ENCODE results near the gene TRPC4AP.

TRPC4AP gene

GRCh38 chr20:35014537-35014936 is 78.1 kb downstream of the TRPC4AP start:
- no peak for DNase-seq (ENCODE audit: low read depth in 2 of 2)

- DNase-seq (ENCODE audit: low read depth in 2 of 2) = no peak
Measured at GRCh38 chr20:35013421-35014411, 78.9 kb downstream of the TRPC4AP start.

GRCh38 chr20:35012227-35013069 is 80.2 kb downstream of the TRPC4AP start:
- DNase-seq (ENCODE audit: low read depth in 2 of 2) = no peak

GRCh38 chr20:35011589-35012226 is 80.9 kb downstream of the TRPC4AP start:
- DNase-seq (ENCODE audit: low read depth in 2 of 2) = no peak

- no peak for DNase-seq (ENCODE audit: low read depth in 2 of 2)
Measured at GRCh38 chr20:35010405-35011192, 82.0 kb downstream of the TRPC4AP start.

- DNase-seq (ENCODE audit: low read depth in 2 of 2) = no peak
Measured at GRCh38 chr20:35009665-35010328, 82.8 kb downstream of the TRPC4AP start.

- DNase-seq (ENCODE audit: low read depth in 2 of 2) = no peak
Measured at GRCh38 chr20:35008411-35009342, 83.9 kb downstream of the TRPC4AP start.

- DNase-seq (ENCODE audit: low read depth in 2 of 2) = no peak
Measured at GRCh38 chr20:35007891-35008290, 84.7 kb downstream of the TRPC4AP start.

GRCh38 chr20:35007413-35007812 is 85.2 kb downstream of the TRPC4AP start:
- DNase-seq (ENCODE audit: low read depth in 2 of 2) = no peak

GRCh38 chr20:35006531-35006971 is 86.1 kb downstream of the TRPC4AP start:
- no peak for DNase-seq (ENCODE audit: low read depth in 2 of 2)

- DNase-seq (ENCODE audit: low read depth in 2 of 2) = no peak
Measured at GRCh38 chr20:35006009-35006408, 86.6 kb downstream of the TRPC4AP start.

GRCh38 chr20:35005463-35005961 is 87.1 kb downstream of the TRPC4AP start:
- DNase-seq (ENCODE audit: low read depth in 2 of 2) = no peak

GRCh38 chr20:35004749-35005462 is 87.7 kb downstream of the TRPC4AP start:
- no peak for DNase-seq (ENCODE audit: low read depth in 2 of 2)

- DNase-seq (ENCODE audit: low read depth in 2 of 2) = no peak
Measured at GRCh38 chr20:35004051-35004725, 88.4 kb downstream of the TRPC4AP start.

GRCh38 chr20:35003211-35004031 is 89.2 kb downstream of the TRPC4AP start:
- DNase-seq (ENCODE audit: low read depth in 2 of 2) = no peak

- no peak for DNase-seq (ENCODE audit: low read depth in 2 of 2)
Measured at GRCh38 chr20:35002426-35003210, 90.0 kb downstream of the TRPC4AP start.

Data from stimulated activated CD4-positive, alpha-beta T cell treated with anti-CD3 and anti-CD28 coated beads, Interleukin-1b, Interleukin-23, amount 100 ng/mL, for 4 hours (primary cell).